Endothelial cell of umbilical vein (primary cell): Measurements from ENCODE around the gene ITGA11.

Source experiments
- EZH2 ChIP-seq: IDR thresholded peaks from 2 replicates; pipeline ENCODE4 v1.6.1; 2012; ENCODE audit warnings: borderline replicate concordance, low read depth, mild to moderate bottlenecking, moderate library complexity, low read length, inconsistent platforms; ENCODE audit not compliant: severe bottlenecking
- FOS ChIP-seq: IDR thresholded peaks from 2 replicates; pipeline ENCODE4 v1.6.1; 2011; ENCODE audit warnings: mild to moderate bottlenecking, low read length, moderate library complexity, borderline replicate concordance; ENCODE audit not compliant: insufficient read depth
- GATA2 ChIP-seq: IDR thresholded peaks from 2 replicates; pipeline ENCODE4 v1.7.0; 2011; ENCODE audit warnings: low read depth, mild to moderate bottlenecking, moderate library complexity, mixed read lengths, low read length; ENCODE audit not compliant: insufficient read length, insufficient read depth
- JUN ChIP-seq: IDR thresholded peaks from 2 replicates; pipeline ENCODE4 v1.6.1; 2011; ENCODE audit warnings: borderline replicate concordance, low read depth; ENCODE audit not compliant: insufficient read length, insufficient read depth
- MYC ChIP-seq: IDR thresholded peaks from one replicate; pipeline ENCODE4 v1.6.1; 2011; ENCODE audit warnings: mild to moderate bottlenecking, low read depth, low read length
- POLR2A ChIP-seq: IDR thresholded peaks from 2 replicates; pipeline ENCODE4 v1.6.1; 2012; ENCODE audit warnings: low read depth, mild to moderate bottlenecking, control low read depth, low read length
- POLR2AphosphoS5 ChIP-seq: IDR thresholded peaks from 2 replicates; pipeline ENCODE4 v1.6.1; 2012; ENCODE audit warnings: low read depth, mild to moderate bottlenecking, control low read depth, low read length, moderate library complexity; ENCODE audit not compliant: insufficient read depth
- TF ChIP-seq, protein P1 (sequence below), 2 donors: IDR thresholded peaks; 1 replicate in 1 of 2; 2 replicates in 1 of 2; pipeline ENCODE4 v1.5.1; 2011; ENCODE audit warnings: low read length in 2 of 2, mild to moderate bottlenecking in 2 of 2, moderate library complexity in 2 of 2, control low read depth in 1 of 2, inconsistent platforms in 1 of 2, low read depth in 1 of 2; ENCODE audit not compliant: insufficient read depth in 1 of 2; ENCODE audit errors: extremely low read depth in 1 of 2
- TF ChIP-seq, protein P2 (sequence below): IDR thresholded peaks from 2 replicates; pipeline ENCODE4 v1.6.1; 2011; ENCODE audit not compliant: insufficient read depth, insufficient read length

- TF ChIP-seq POLR2AphosphoS5 (no peak), POLR2A (no peak), EZH2 (no peak), JUN (no peak), MYC (no peak), FOS (no peak), GATA2 (no peak)
- TF ChIP-seq, protein P1, sequence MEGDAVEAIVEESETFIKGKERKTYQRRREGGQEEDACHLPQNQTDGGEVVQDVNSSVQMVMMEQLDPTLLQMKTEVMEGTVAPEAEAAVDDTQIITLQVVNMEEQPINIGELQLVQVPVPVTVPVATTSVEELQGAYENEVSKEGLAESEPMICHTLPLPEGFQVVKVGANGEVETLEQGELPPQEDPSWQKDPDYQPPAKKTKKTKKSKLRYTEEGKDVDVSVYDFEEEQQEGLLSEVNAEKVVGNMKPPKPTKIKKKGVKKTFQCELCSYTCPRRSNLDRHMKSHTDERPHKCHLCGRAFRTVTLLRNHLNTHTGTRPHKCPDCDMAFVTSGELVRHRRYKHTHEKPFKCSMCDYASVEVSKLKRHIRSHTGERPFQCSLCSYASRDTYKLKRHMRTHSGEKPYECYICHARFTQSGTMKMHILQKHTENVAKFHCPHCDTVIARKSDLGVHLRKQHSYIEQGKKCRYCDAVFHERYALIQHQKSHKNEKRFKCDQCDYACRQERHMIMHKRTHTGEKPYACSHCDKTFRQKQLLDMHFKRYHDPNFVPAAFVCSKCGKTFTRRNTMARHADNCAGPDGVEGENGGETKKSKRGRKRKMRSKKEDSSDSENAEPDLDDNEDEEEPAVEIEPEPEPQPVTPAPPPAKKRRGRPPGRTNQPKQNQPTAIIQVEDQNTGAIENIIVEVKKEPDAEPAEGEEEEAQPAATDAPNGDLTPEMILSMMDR (IDR thresholded peaks at IDR 0.05; ENCODE audit: extremely low read depth in 1 of 2, insufficient read depth in 1 of 2, low read depth in 1 of 2, low read length in 2 of 2): no peak
- TF ChIP-seq, protein P2, sequence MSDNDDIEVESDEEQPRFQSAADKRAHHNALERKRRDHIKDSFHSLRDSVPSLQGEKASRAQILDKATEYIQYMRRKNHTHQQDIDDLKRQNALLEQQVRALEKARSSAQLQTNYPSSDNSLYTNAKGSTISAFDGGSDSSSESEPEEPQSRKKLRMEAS: no peak
Observed at GRCh38 chr15:68310804-68311463, 121.0 kb downstream of the ITGA11 start.
